CD4-positive, alpha-beta T cell (primary cell): ENCODE measurements around the gene PIWIL4. TPM values are rescaled to one million over a fixed set of nuclear protein-coding genes. Genes with fewer than 3 reads are reported as not detected.
"Not testable (repeated sequence)": the region's sequence is repeated elsewhere in the genome, so short reads cannot be mapped to it uniquely, and the experiment has no call there.

ENCODE experiments used
- ATAC-seq: fragments of 200-7000 bp; cut with Tn5 transposase; one replicate; pipeline ENCODE4 v1.10.0; 2022; ENCODE audit warnings: mild to moderate bottlenecking; ENCODE audit not compliant: poor library complexity
- CTCF ChIA-PET: fragments of 350-600 bp; sonication (Branson Sonifier 250); formaldehyde crosslinking; loops from one replicate; lab custom pipeline; 2021; ENCODE audit warnings: antibody characterized with exemption, inconsistent platforms; lab: Charles Lee
- POLR2A ChIA-PET: fragments of 350-600 bp; sonication (Branson Sonifier 250); formaldehyde crosslinking; loops from one replicate; lab custom pipeline; 2021; ENCODE audit warnings: antibody characterized with exemption, inconsistent platforms; lab: Charles Lee
- DNase-seq, 14 experiments: peaks; one replicate each; pipeline ENCODE4 v3.0.0-alpha.2; 2013 to 2020; ENCODE audit warnings: mixed read lengths in 2 of 14
- H3K27ac ChIP-seq, 2 donors: one replicate each; pipeline versions ENCODE4 v1.5.1 to v1.7.0; 2013; ENCODE audit warnings: low read length in 2 of 2, low read depth in 1 of 2, mild to moderate bottlenecking in 1 of 2
- H3K27me3 ChIP-seq, 2 experiments: 1 replicate in 1 of 2; 2 replicates in 1 of 2; pipeline versions ENCODE4 v1.6.1 to v1.7.0; 2013; ENCODE audit warnings: low read length in 2 of 2, control low read depth in 1 of 2, mild to moderate bottlenecking in 1 of 2, moderate library complexity in 1 of 2; ENCODE audit not compliant: insufficient read depth in 2 of 2, control insufficient read depth in 1 of 2
- H3K36me3 ChIP-seq: one replicate; pipeline ENCODE4 v1.6.1; 2013; ENCODE audit warnings: low read length, control low read depth; ENCODE audit not compliant: insufficient read depth
- H3K4me1 ChIP-seq: one replicate; pipeline ENCODE4 v1.6.1; 2013; ENCODE audit warnings: low read length, control low read depth; ENCODE audit not compliant: insufficient read depth
- H3K4me3 ChIP-seq: one replicate; pipeline ENCODE4 v1.5.1; 2013; ENCODE audit warnings: mild to moderate bottlenecking, low read length, moderate library complexity
- H3K9me3 ChIP-seq, 2 experiments: 1 replicate in 1 of 2; 2 replicates in 1 of 2; pipeline versions ENCODE4 v1.6.1 to v1.7.0; 2013; ENCODE audit warnings: low read length in 2 of 2, mild to moderate bottlenecking in 2 of 2, control low read depth in 1 of 2, moderate library complexity in 1 of 2; ENCODE audit not compliant: control insufficient read depth in 1 of 2, insufficient read depth in 1 of 2
- H3K27ac Mint-ChIP-seq: one replicate; pipeline ENCODE4 v1.8.0; 2020; ENCODE audit warnings: mixed read lengths
- H3K27me3 Mint-ChIP-seq: one replicate; pipeline ENCODE4 v1.8.0; 2021; ENCODE audit warnings: mixed read lengths
- H3K36me3 Mint-ChIP-seq: one replicate; pipeline ENCODE4 v1.8.0; 2021; ENCODE audit warnings: low read depth, mixed read lengths
- H3K4me1 Mint-ChIP-seq: one replicate; pipeline ENCODE4 v1.8.0; 2021; ENCODE audit warnings: low read depth, mixed read lengths
- H3K4me3 Mint-ChIP-seq: one replicate; pipeline ENCODE4 v1.8.0; 2020; ENCODE audit warnings: mild to moderate bottlenecking, mixed read lengths
- H3K9me3 Mint-ChIP-seq: one replicate; pipeline ENCODE4 v1.8.0; 2020; ENCODE audit warnings: mixed read lengths
- CTCF ChIP-seq: fragments of 200-600 bp; IDR thresholded peaks from one replicate; pipeline ENCODE4 v1.8.0; 2022; ENCODE audit warnings: antibody characterized with exemption, mild to moderate bottlenecking
- intact Hi-C, 2 experiments: fragments of 100-400 bp; cut with DNase I in 1 of 2; cut with micrococcal nuclease in 1 of 2; formaldehyde crosslinking; loops; one replicate each; pipeline versions ENCODE4 v1.15.1 to v1.9.0; 2023 to 2025; cut with DNase I, micrococcal nuclease
- total RNA-seq, 174 experiments: library from RNA in 2 of 174; stranded (reverse) in 2 of 174; gene quantifications; one replicate each; pipeline ENCODE4 v1.2.3 and lab custom pipeline; 2021 to 2026

Gene PIWIL4
- total RNA-seq, 2 experiments from 2014 or later, result 1.3 to 1.4 TPM

DNA sequence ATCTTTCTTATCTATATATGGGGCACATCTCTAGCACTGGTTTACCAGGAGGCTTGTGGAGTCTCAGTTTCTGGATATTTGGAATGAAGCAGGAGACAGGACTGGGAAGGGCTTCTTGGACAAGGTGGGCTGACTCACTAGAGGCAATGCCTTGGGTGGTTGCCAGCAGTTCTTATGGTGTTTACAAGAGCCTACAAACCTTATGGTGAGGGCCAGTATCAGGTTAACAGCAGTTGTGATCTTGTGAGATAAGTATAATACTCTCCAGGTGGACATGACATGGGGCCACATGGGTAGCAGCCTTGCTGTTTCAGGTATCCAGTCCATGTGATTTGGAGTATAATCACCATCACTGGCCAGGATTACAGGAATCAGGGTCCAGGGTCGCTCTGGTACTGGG is 13.2 kb upstream of the PIWIL4 start:
- Histone ChIP-seq H3K36me3 (no peaks in the 10 kb centered on the region), H3K9me3 (no peaks in the 10 kb centered on the region), H3K4me3 (no peak overlapping the region), H3K4me1 (no peaks in the 10 kb centered on the region), H3K27ac (no peak overlapping the region), H3K27me3 (no peaks in the 10 kb centered on the region)
- POLR2A ChIA-PET, result no interaction called here
- Mint-ChIP-seq H3K27ac (no peak overlapping the region), H3K4me1 (peaks cover 18% of the 10 kb centered on the region), H3K4me3 (no peak overlapping the region), H3K27me3 (no peaks in the 10 kb centered on the region), H3K36me3 (no peaks in the 10 kb centered on the region), H3K9me3 (no peaks in the 10 kb centered on the region)
- CTCF ChIA-PET, result no interaction called here
- DNase-seq (no peak), ATAC-seq (no peak)
- TF ChIP-seq CTCF, result no peak
- intact Hi-C loops, result no loop called here

- H3K27me3 ChIP-seq, H3K36me3 Mint-ChIP-seq, H3K4me3 ChIP-seq, DNase-seq, CTCF ChIA-PET, H3K9me3 ChIP-seq, ATAC-seq, H3K4me1 Mint-ChIP-seq, POLR2A ChIA-PET, intact Hi-C loops, H3K4me1 ChIP-seq, H3K9me3 Mint-ChIP-seq, H3K27ac Mint-ChIP-seq, H3K36me3 ChIP-seq, H3K4me3 Mint-ChIP-seq, H3K27me3 Mint-ChIP-seq, H3K27ac ChIP-seq: not testable (repeated sequence)
Measured at GRCh38 chr11:94555752-94556329, 11.3 kb upstream of the PIWIL4 start.

DNA sequence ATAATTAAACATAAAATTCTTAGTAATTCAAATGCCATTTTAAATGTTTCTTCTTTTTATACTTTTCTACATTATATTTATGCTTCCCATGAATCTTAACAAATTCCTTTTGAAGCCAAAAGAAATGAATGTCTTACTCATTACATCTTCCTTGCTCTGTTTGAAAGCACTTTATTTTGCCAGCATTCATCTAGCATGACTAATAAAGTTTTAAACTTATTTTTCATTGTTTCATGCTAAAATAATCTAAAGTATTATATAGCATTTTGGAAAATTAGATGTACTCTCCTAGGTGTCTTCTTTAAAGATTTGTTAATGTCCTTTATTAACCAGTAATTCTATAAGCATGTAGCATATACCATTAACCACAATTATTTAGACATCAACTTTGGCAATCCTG is 9.7 kb upstream of the PIWIL4 start:
- Histone ChIP-seq H3K9me3 (no peaks in the 10 kb centered on the region), H3K36me3 (no peaks in the 10 kb centered on the region), H3K4me3 (no peak overlapping the region), H3K27me3 (no peaks in the 10 kb centered on the region), H3K27ac (no peak overlapping the region), H3K4me1 (no peaks in the 10 kb centered on the region)
- no peaks in the 10 kb centered on the region for H3K4me1 Mint-ChIP-seq
- intact Hi-C loops, result no loop called here
- no peaks in the 10 kb centered on the region for H3K27me3 Mint-ChIP-seq
- no peak for TF ChIP-seq CTCF
- H3K9me3 Mint-ChIP-seq, result no peaks in the 10 kb centered on the region
- CTCF ChIA-PET, result no interaction called here
- POLR2A ChIA-PET, result no interaction called here
- H3K4me3 Mint-ChIP-seq, result no peak overlapping the region
- DNase-seq (no peak), ATAC-seq (no peak)
- no peak overlapping the region for H3K27ac Mint-ChIP-seq
- H3K36me3 Mint-ChIP-seq, result no peaks in the 10 kb centered on the region

DNA sequence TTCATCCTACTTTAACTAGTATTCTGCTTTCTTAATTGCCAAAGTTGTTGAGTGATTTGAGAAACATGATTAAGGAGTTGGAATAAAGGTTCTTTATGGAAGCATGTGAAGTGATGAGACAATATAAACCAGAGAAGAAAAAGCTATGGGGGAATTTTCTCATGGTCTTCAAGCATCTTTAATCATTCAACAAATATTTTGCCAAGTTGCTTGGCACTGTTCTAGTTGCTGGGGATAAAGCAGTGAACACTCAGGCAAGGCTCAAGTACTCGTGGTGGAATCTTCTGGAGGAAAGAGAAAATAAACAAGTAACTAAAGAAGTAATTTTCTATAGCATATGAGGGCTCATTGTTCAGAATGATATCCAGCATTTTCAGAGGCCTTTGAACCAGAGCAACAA is 9.2 kb upstream of the PIWIL4 start:
- no peak for TF ChIP-seq CTCF
- CTCF ChIA-PET, result no interaction called here
- Mint-ChIP-seq H3K9me3 (no peaks in the 10 kb centered on the region), H3K27ac (no peak overlapping the region), H3K27me3 (no peaks in the 10 kb centered on the region), H3K4me1 (no peaks in the 10 kb centered on the region), H3K36me3 (no peaks in the 10 kb centered on the region), H3K4me3 (no peak overlapping the region)
- no peak overlapping the region for H3K4me3 ChIP-seq
- intact Hi-C loops, result no loop called here
- H3K9me3 ChIP-seq, result no peaks in the 10 kb centered on the region
- no peaks in the 10 kb centered on the region for H3K36me3 ChIP-seq
- no peak overlapping the region for H3K27ac ChIP-seq
- no peaks in the 10 kb centered on the region for H3K27me3 ChIP-seq
- no peaks in the 10 kb centered on the region for H3K4me1 ChIP-seq
- DNase-seq (no peak), ATAC-seq (no peak)
- POLR2A ChIA-PET, result no interaction called here
